GM12878 (cell line): ENCODE results near the gene SF1. TPM values are rescaled to one million over a fixed set of nuclear protein-coding genes. Genes with fewer than 3 reads are reported as not detected.
A peak's percentile ranks its signal among the peaks of the same experiment; 100 is the strongest.

Source experiments
- ATAC-seq: fragments of 200-7000 bp; cut with Tn5 transposase; 3 replicates; pipeline ENCODE4 v1.9.1; 2020; ENCODE audit warnings: mild to moderate bottlenecking, moderate library complexity
- BruUV-seq: library from RNA; stranded (reverse); fragments of 400-500 nt; replicated peaks from 2 replicates; lab custom pipeline; 2021; lab: Mats Ljungman, UMichigan
- CTCF ChIA-PET: fragments of 300-600 bp; sonication (Branson Sonifier 250); formaldehyde crosslinking; extraction: SDS; loops from one replicate; lab custom pipeline; 2021; ENCODE audit warnings: inconsistent platforms; lab: Yijun Ruan, JAX
- POLR2A ChIA-PET: fragments of 350-600 bp; formaldehyde crosslinking; extraction: SDS; loops from one replicate; lab custom pipeline; 2021; ENCODE audit warnings: inconsistent platforms; lab: Charles Lee
- RAD21 ChIA-PET: fragments of 300-600 bp; sonication (Branson Sonifier 250); formaldehyde crosslinking; loops from one replicate; lab custom pipeline; 2023; ENCODE audit warnings: antibody characterized with exemption; ENCODE audit not compliant: unreplicated experiment; lab: Charles Lee
- SMC1A ChIA-PET: fragments of 300-600 bp; sonication (Branson Sonifier 250); formaldehyde crosslinking; loops from one replicate; lab custom pipeline; 2023; ENCODE audit not compliant: unreplicated experiment, uncharacterized antibody; lab: Charles Lee
- DNase-seq: peaks from one replicate; pipeline ENCODE4 v3.0.0-alpha.2; 2011; ENCODE audit warnings: low read depth, low spot score
- FAIRE-seq: peaks from 3 replicates; lab custom pipeline; 2011; peaks lifted over from hg19 to GRCh38; lab: Jason Lieb, UNC
- H2AFZ ChIP-seq: 2 replicates; pipeline ENCODE4 v1.6.0; 2011; ENCODE audit warnings: low read depth, low read length, control low read depth; ENCODE audit not compliant: control insufficient read depth
- H3K27ac ChIP-seq: 2 replicates; pipeline ENCODE4 v1.5.1; 2011; ENCODE audit warnings: control low read depth; ENCODE audit not compliant: control insufficient read depth, insufficient read depth
- H3K27me3 ChIP-seq, 2 experiments: replicated peaks in 1 of 2; 2 replicates each; pipeline versions ENCODE4 v1.6.0 to v1.6.1; 2011; ENCODE audit warnings: low read length in 1 of 2; ENCODE audit not compliant: control insufficient read depth in 2 of 2, insufficient read depth in 2 of 2
- H3K36me3 ChIP-seq, 2 experiments: 2 replicates each; pipeline ENCODE4 v1.5.1; 2011; ENCODE audit warnings: low read length in 1 of 2; ENCODE audit not compliant: control insufficient read depth in 2 of 2, insufficient read depth in 2 of 2
- H3K4me1 ChIP-seq: 2 replicates; pipeline ENCODE4 v1.6.1; 2011; ENCODE audit warnings: mild to moderate bottlenecking, low read length, moderate library complexity, mixed read lengths; ENCODE audit not compliant: control insufficient read depth, insufficient read depth
- H3K4me2 ChIP-seq: 2 replicates; pipeline ENCODE4 v1.6.0; 2011; ENCODE audit warnings: control low read depth; ENCODE audit not compliant: control insufficient read depth, insufficient read depth
- H3K4me3 ChIP-seq: fragments of 200-600 bp; sonication (generic); 2 replicates; pipeline ENCODE4 v1.5.1; 2016
- H3K79me2 ChIP-seq: 2 replicates; pipeline ENCODE4 v1.6.0; 2011; ENCODE audit warnings: low read length; ENCODE audit not compliant: control insufficient read depth, insufficient read depth
- H3K9ac ChIP-seq: 2 replicates; pipeline ENCODE4 v1.8.0; 2011; ENCODE audit warnings: low read length, control low read depth, mixed read lengths; ENCODE audit not compliant: control insufficient read depth, insufficient read depth
- H3K9me3 ChIP-seq: replicated peaks from 3 replicates; pipeline ENCODE4 v1.5.1; 2011; ENCODE audit warnings: mild to moderate bottlenecking, low read length; ENCODE audit not compliant: control insufficient read depth, insufficient read depth
- H4K20me1 ChIP-seq: 2 replicates; pipeline ENCODE4 v1.6.0; 2011; ENCODE audit not compliant: control insufficient read depth, insufficient read depth
- BHLHE40 ChIP-seq, 2 experiments: fragments of 450-650 bp in 1 of 2; IDR thresholded peaks; 2 replicates each; pipeline ENCODE4 v1.6.1; 2011 to 2017; ENCODE audit warnings: low read depth in 2 of 2, borderline replicate concordance in 1 of 2, improper control_type of control experiment in 1 of 2, low read length in 1 of 2, mild to moderate bottlenecking in 1 of 2
- CREB1 ChIP-seq: IDR thresholded peaks from 2 replicates; pipeline ENCODE4 v1.6.1; 2012; ENCODE audit warnings: low read depth, mild to moderate bottlenecking, inconsistent platforms
- DPF2 ChIP-seq: fragments of 450-650 bp; IDR thresholded peaks from 2 replicates; pipeline ENCODE4 v1.6.1; 2017; ENCODE audit warnings: mild to moderate bottlenecking
- EZH2 ChIP-seq: IDR thresholded peaks from 2 replicates; pipeline ENCODE4 v1.6.1; 2012; ENCODE audit warnings: low read depth, mild to moderate bottlenecking, control low read depth, inconsistent platforms, low read length, borderline replicate concordance; ENCODE audit not compliant: control insufficient read depth
- FOS ChIP-seq: IDR thresholded peaks from 3 replicates; pipeline ENCODE4 v1.6.1; 2011; ENCODE audit warnings: borderline replicate concordance; ENCODE audit not compliant: insufficient read length; ENCODE audit errors: extremely low read depth
- FOXM1 ChIP-seq: IDR thresholded peaks from 2 replicates; pipeline ENCODE4 v1.6.1; 2012; ENCODE audit warnings: low read depth, mild to moderate bottlenecking, inconsistent platforms, low read length, moderate library complexity
- IRF4 ChIP-seq: IDR thresholded peaks from 2 replicates; pipeline ENCODE4 v1.6.1; 2011; ENCODE audit warnings: low read depth, low read length
- NFXL1 ChIP-seq: fragments of 450-650 bp; IDR thresholded peaks from 2 replicates; pipeline ENCODE4 v1.6.1; 2017; ENCODE audit warnings: antibody characterized with exemption, mild to moderate bottlenecking, borderline replicate concordance
- POLR2A ChIP-seq: IDR thresholded peaks from 2 replicates; pipeline ENCODE4 v1.6.1; 2011; ENCODE audit warnings: low read depth, mild to moderate bottlenecking, low read length
- POLR2AphosphoS2 ChIP-seq: IDR thresholded peaks from 2 replicates; pipeline ENCODE4 v1.6.1; 2011; ENCODE audit warnings: low read depth, mild to moderate bottlenecking, low read length, improper control_type of control experiment, moderate library complexity
- RELA ChIP-seq: fragments of 450-650 bp; IDR thresholded peaks from 2 replicates; pipeline ENCODE4 v1.8.0; 2014; ENCODE audit warnings: borderline replicate concordance; ENCODE audit not compliant: partially characterized antibody
- SMARCA5 ChIP-seq: fragments of 450-650 bp; IDR thresholded peaks from 2 replicates; pipeline ENCODE4 v1.6.1; 2017; ENCODE audit warnings: mild to moderate bottlenecking
- ZNF592 ChIP-seq: fragments of 450-650 bp; IDR thresholded peaks from 2 replicates; pipeline ENCODE4 v1.6.1; 2017; ENCODE audit warnings: mild to moderate bottlenecking, moderate library complexity
- WGBS: methylation state at CpG from one replicate; pipeline ENCODE4 v1.1.6; 2016; ENCODE audit warnings: low lambda C conversion rate; ENCODE audit not compliant: insufficient replicate concordance, insufficient coverage; ENCODE audit errors: missing lambda C conversion rate; 5-methylcytosine and 5-hydroxymethylcytosine counted together
- in situ Hi-C: fragments of 300-500 bp; cut with MboI; formaldehyde crosslinking; loops from 9 replicates; pipeline ENCODE4 v1.14.3; 2018; ENCODE audit warnings: mixed read lengths
- intact Hi-C: fragments of 100-400 bp; cut with micrococcal nuclease; formaldehyde crosslinking; loops from one replicate; pipeline ENCODE4 v1.14.2; 2022; ENCODE audit not compliant: unreplicated experiment
- polyA plus RNA-seq, 11 experiments: library from polyadenylated mRNA; depleted of rRNA in 4 of 11; unstranded in 6 of 11; stranded (reverse) in 5 of 11; fragments of >200 nt; fragmentation: Nextera tagmentation in 4 of 11; fragmentation: Illumina TruSeq in 1 of 11; extraction: Ambion mirVana in 4 of 11; extraction: Trizol in 1 of 11; gene quantifications; 1 replicate in 1 of 11; 2 replicates in 10 of 11; pipeline versions ENCODE4 v1.2.1 to v1.2.3, GENCODE V29; 2011 to 2016; ENCODE audit warnings: inconsistent platforms in 2 of 11, missing spikeins in 2 of 11, low read depth in 1 of 11
- total RNA-seq, 4 experiments: library from RNA; depleted of rRNA in 3 of 4; stranded (reverse); fragments of >200 nt in 3 of 4; fragmentation: Illumina TruSeq in 1 of 4; extraction: Trizol in 1 of 4; gene quantifications; 2 replicates each; pipeline versions ENCODE4 v1.2.1 to v1.2.3, GENCODE V29; 2013 to 2021
- TF ChIP-seq, protein P1 (sequence below): IDR thresholded peaks from 2 replicates; pipeline ENCODE4 v1.6.1; 2012; ENCODE audit warnings: improper control_type of control experiment, low read depth, low read length; ENCODE audit not compliant: insufficient replicate concordance

SF1 gene
- total and polyA plus RNA-seq, 10 of the 15 experiments (the other 5 are each of a cell fraction or from before 2014, with no cell fraction given): 13.6 to 337 (median 103) TPM

DNA sequence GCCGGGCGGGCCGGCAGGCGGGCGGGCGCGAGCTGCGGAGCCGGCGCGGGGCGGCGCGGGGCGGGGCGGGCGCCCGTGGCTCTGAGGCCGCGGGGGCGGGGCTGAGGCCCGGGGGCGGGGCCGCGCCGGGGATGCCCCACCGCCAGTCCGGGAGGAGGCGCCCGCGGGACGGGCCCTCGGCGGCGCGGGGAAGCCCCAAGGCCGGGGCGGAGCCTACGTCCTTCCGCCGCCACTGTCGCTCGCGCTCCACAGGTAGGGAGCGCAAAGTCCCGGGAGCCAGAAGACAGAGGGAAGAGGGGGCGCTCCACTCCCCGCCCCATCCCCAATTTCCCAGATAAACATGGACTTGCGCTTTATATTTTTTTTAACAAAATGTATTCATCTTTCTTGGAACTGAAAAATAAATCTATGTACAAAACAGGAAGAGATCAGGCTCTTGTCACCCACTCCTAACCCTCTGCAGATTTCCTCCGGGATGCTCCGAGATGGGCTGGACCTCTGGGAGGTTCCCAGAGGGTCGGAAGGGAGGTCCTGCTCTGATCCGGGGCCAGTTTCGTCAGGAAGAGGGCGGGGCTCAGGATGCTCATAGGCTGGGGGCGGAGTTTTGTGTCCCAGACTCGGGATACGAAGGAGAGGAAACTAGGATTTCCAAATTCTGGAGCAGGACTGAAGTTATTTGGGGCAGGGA is 25.0 kb upstream of the SF1 start, which contains the start of gene MAP4K2:
Gene MAP4K2, minus strand, starts transcription at position 57 of the 688 bp plus-strand sequence. CDS start 65 bp downstream, outside the sequence.
- in situ Hi-C loops: no loop called here
- peaks cover 30% of the 10 kb centered on the region for H3K79me2 ChIP-seq
- peak within 1 kb of the TSS; percentile 87 for H3K4me3 ChIP-seq
- no peaks in the 10 kb centered on the region for H4K20me1 ChIP-seq
- peak within 1 kb of the TSS; percentile 63 for H2AFZ ChIP-seq
- BruUV-seq: no TSS peak
- SMC1A ChIA-PET: interaction anchor here (1.0 to 1.5 kb wide), 3 partner anchors 8 to 318 kb away, joined by 4 read pairs; partner anchors contain the start of genes FAU, MEN1 and MRPL49
- H3K36me3 ChIP-seq: peaks cover 5 to 6% of the 10 kb centered on the region in 2 experiments; a peak in 3 of 4 replicates
- DNase-seq (peak; percentile 3), FAIRE-seq (peak; percentile 13), ATAC-seq (peak; percentile 73)
- intact Hi-C loops: no loop called here
- 2% methylated on average over 32 of the region's 58 CpGs for WGBS
- peak within 1 kb of the TSS; percentile 92 for H3K27ac ChIP-seq
- H3K9me3 ChIP-seq: no peaks in the 10 kb centered on the region
- peak within 1 kb of the TSS; percentile 97 for H3K4me2 ChIP-seq
- CTCF ChIA-PET: interaction anchor here (0.7 to 5.8 kb wide), 5 partner anchors 16 to 486 kb away, joined by 3 to 41 read pairs (median 4); partner anchors contain the start of genes PRDX5 and TRMT112
- peaks cover 37% of the 10 kb centered on the region for H3K4me1 ChIP-seq
- POLR2A ChIA-PET: interaction anchor here (0.6 to 5.4 kb wide), 4 partner anchors 24 to 117 kb away, joined by 3 to 33 read pairs (median 3); partner anchors contain the start of gene SF1
- H3K9ac ChIP-seq: peak within 1 kb of the TSS; percentile 93
- H3K27me3 ChIP-seq: no peaks in the 10 kb centered on the region
- RAD21 ChIA-PET: interaction anchor here (1.5 to 2.8 kb wide), 3 partner anchors 19 to 115 kb away, joined by 3 to 12 read pairs (median 5); partner anchors contain the start of gene SF1
- peak; percentile 54 for TF ChIP-seq DPF2
- peak; percentile 70; the same call in 1 of the 2 replicates for TF ChIP-seq SMARCA5
- TF ChIP-seq POLR2A: peak; percentile 71
- no peak for TF ChIP-seq FOS
- peak; percentile 30; the same call in 1 of the 2 replicates for TF ChIP-seq CREB1
- no peak for TF ChIP-seq EZH2
- TF ChIP-seq POLR2AphosphoS2: 0 out of 2 replicates have a peak, but pooled peaks have one; percentile 33
- no peak for TF ChIP-seq RELA
- no peak for TF ChIP-seq ZNF592
- no peak for TF ChIP-seq NFXL1
- TF ChIP-seq FOXM1: no peak
- TF ChIP-seq, protein P1, sequence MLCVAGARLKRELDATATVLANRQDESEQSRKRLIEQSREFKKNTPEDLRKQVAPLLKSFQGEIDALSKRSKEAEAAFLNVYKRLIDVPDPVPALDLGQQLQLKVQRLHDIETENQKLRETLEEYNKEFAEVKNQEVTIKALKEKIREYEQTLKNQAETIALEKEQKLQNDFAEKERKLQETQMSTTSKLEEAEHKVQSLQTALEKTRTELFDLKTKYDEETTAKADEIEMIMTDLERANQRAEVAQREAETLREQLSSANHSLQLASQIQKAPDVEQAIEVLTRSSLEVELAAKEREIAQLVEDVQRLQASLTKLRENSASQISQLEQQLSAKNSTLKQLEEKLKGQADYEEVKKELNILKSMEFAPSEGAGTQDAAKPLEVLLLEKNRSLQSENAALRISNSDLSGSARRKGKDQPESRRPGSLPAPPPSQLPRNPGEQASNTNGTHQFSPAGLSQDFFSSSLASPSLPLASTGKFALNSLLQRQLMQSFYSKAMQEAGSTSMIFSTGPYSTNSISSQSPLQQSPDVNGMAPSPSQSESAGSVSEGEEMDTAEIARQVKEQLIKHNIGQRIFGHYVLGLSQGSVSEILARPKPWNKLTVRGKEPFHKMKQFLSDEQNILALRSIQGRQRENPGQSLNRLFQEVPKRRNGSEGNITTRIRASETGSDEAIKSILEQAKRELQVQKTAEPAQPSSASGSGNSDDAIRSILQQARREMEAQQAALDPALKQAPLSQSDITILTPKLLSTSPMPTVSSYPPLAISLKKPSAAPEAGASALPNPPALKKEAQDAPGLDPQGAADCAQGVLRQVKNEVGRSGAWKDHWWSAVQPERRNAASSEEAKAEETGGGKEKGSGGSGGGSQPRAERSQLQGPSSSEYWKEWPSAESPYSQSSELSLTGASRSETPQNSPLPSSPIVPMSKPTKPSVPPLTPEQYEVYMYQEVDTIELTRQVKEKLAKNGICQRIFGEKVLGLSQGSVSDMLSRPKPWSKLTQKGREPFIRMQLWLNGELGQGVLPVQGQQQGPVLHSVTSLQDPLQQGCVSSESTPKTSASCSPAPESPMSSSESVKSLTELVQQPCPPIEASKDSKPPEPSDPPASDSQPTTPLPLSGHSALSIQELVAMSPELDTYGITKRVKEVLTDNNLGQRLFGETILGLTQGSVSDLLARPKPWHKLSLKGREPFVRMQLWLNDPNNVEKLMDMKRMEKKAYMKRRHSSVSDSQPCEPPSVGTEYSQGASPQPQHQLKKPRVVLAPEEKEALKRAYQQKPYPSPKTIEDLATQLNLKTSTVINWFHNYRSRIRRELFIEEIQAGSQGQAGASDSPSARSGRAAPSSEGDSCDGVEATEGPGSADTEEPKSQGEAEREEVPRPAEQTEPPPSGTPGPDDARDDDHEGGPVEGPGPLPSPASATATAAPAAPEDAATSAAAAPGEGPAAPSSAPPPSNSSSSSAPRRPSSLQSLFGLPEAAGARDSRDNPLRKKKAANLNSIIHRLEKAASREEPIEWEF: no peak
- TF ChIP-seq BHLHE40 (IDR thresholded peaks at IDR 0.05; ENCODE audit: borderline replicate concordance in 1 of 2, low read depth in 2 of 2, low read length in 1 of 2): peak in 1 of 2 experiments; percentile 21; a peak in 1 of 4 replicates
- TF ChIP-seq IRF4: no peak
